ENCODE measurements around the gene NUP210L. TPM values are rescaled to one million over a fixed set of nuclear protein-coding genes. Genes with fewer than 3 reads are reported as not detected.
"Not testable (repeated sequence)": the region's sequence is repeated elsewhere in the genome, so short reads cannot be mapped to it uniquely, and the experiment has no call there.

Gene NUP210L
- total and polyA plus RNA-seq, 3 donors from 2014 or later = 23.0 to 77.2 (median 24.4) TPM

DNA sequence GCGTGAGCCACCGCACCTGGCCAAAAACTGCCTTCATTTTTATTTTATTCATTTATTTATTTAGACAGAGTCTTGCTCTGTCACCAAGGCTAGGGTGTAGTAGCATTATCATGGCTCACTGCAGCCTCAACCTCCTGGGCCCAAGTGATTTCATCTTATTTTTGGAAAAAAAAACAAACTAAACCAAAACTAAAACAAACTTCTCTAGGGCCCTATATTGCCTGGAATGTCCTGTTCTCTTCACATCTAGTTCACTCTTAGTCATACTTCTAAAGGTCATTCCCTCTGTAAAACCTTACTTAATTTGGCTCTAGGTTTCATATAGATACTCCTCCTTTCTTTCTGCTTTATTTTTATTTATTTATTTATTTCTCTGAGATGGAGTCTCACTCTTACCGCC lies 148.7 kb downstream of the NUP210L start:
- TF ChIP-seq, protein P1, sequence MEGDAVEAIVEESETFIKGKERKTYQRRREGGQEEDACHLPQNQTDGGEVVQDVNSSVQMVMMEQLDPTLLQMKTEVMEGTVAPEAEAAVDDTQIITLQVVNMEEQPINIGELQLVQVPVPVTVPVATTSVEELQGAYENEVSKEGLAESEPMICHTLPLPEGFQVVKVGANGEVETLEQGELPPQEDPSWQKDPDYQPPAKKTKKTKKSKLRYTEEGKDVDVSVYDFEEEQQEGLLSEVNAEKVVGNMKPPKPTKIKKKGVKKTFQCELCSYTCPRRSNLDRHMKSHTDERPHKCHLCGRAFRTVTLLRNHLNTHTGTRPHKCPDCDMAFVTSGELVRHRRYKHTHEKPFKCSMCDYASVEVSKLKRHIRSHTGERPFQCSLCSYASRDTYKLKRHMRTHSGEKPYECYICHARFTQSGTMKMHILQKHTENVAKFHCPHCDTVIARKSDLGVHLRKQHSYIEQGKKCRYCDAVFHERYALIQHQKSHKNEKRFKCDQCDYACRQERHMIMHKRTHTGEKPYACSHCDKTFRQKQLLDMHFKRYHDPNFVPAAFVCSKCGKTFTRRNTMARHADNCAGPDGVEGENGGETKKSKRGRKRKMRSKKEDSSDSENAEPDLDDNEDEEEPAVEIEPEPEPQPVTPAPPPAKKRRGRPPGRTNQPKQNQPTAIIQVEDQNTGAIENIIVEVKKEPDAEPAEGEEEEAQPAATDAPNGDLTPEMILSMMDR (IDR thresholded peaks at IDR 0.05) = no peak
- no peak for TF ChIP-seq POLR2A (IDR thresholded peaks at IDR 0.05)
- intact Hi-C loops (cut with DNase I; ENCODE audit: low total_unique reads) = no loop called here
- Histone ChIP-seq H3K4me3 (no peak overlapping the region), H3K27me3 (no peaks in the 10 kb centered on the region), H3K36me3 (ENCODE audit: low read depth, missing control alignments) (no peaks in the 10 kb centered on the region), H3K4me1 (peaks cover 7% of the 10 kb centered on the region), H3K27ac (no peak overlapping the region), H3K9me3 (no peaks in the 10 kb centered on the region)
- DNase-seq = no peak
- 90 to 100% methylated on average over 3 of the region's 3 CpGs for WGBS, 2 donors

DNA sequence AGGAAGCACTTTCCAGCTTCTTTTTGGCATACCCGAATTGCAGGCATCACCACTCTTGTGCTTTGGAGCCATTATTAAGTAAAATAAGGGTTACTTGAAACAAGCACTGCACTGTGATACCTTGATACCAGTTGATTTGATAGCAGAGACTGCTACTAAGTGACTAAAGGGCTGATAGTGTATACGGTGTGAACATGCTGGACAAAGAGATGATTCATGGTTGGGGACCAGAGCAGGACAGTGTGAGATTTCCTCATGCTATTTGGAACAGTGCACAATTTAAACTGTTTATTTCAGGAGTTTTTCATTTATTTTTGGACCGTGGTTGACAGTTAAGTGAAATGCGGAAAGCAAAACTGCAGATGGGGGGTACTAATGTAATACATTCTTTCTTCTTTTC lies 154.5 kb downstream of the NUP210L start:
- H3K36me3 ChIP-seq (ENCODE audit: low read depth, missing control alignments) = no peaks in the 10 kb centered on the region
- H3K4me3 ChIP-seq = no peak overlapping the region
- peaks cover 7% of the 10 kb centered on the region for H3K4me1 ChIP-seq
- WGBS, 2 donors = 64 to 74% methylated on average over 4 of the region's 4 CpGs
- no peaks in the 10 kb centered on the region for H3K27me3 ChIP-seq
- no peak for TF ChIP-seq POLR2A (IDR thresholded peaks at IDR 0.05)
- TF ChIP-seq, protein P1 (IDR thresholded peaks at IDR 0.05) = no peak
- no peaks in the 10 kb centered on the region for H3K9me3 ChIP-seq
- intact Hi-C loops (cut with DNase I; ENCODE audit: low total_unique reads) = no loop called here
- no peak for DNase-seq
- peak overlapping the region; percentile 57 to 66 for H3K27ac ChIP-seq

DNA sequence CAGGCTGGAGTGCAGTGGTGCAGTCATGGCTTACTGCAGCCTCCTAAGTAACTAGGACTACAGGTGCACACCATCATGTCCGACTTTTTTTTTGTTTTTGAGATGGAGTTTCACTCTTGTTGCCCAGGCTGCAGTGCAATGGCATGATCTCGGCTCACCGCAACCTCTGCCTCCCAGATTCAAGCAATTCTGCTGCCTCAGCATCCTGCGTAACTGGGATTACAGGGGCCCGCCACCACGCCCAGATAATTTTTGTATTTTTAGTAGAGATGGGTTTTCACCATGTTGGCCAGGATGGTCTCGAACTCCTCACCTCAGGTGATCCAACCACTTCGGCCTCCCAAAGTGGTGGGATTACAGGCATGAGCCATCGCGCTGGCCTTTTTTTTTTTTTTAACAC lies 158.0 kb downstream of the NUP210L start:
- H3K36me3 ChIP-seq (ENCODE audit: low read depth, missing control alignments); DNase-seq; intact Hi-C loops (cut with DNase I; ENCODE audit: low total_unique reads); H3K9me3 ChIP-seq; H3K4me3 ChIP-seq; H3K27ac ChIP-seq; H3K27me3 ChIP-seq: not testable (repeated sequence)
- H3K4me1 ChIP-seq = peaks cover 11% of the 10 kb centered on the region
- WGBS, 2 donors = 94 to 95% methylated on average over 10 of the region's 10 CpGs

DNA sequence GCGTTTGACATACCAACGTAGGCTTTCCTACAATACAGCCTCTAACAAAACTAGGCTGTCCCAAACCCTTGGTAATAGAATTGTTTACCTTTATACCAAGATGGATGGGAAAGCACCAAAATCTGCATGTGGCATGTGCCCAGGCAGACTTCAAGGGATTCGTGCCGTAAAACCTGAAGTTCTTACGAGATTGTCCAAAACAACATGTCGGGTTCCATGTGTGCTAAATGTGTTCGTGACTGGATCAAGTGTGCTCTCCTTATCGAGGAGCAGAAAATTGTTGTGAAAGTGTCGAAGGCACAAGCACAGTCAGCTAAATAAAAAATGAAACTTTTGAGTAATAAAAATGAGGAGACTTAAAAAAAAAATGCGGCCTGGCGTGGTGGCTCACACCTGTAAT lies 159.2 kb downstream of the NUP210L start:
- Histone ChIP-seq H3K4me3 (no peak overlapping the region), H3K27me3 (no peaks in the 10 kb centered on the region), H3K36me3 (ENCODE audit: low read depth, missing control alignments) (no peaks in the 10 kb centered on the region), H3K27ac (no peak overlapping the region), H3K4me1 (peaks cover 14% of the 10 kb centered on the region), H3K9me3 (no peaks in the 10 kb centered on the region)
- 90 to 91% methylated on average over 11 of the region's 11 CpGs for WGBS, 2 donors
- intact Hi-C loops (cut with DNase I; ENCODE audit: low total_unique reads) = no loop called here
- no peak for DNase-seq
- TF ChIP-seq, protein P1 (IDR thresholded peaks at IDR 0.05) = no peak
- TF ChIP-seq POLR2A (IDR thresholded peaks at IDR 0.05) = no peak

DNA sequence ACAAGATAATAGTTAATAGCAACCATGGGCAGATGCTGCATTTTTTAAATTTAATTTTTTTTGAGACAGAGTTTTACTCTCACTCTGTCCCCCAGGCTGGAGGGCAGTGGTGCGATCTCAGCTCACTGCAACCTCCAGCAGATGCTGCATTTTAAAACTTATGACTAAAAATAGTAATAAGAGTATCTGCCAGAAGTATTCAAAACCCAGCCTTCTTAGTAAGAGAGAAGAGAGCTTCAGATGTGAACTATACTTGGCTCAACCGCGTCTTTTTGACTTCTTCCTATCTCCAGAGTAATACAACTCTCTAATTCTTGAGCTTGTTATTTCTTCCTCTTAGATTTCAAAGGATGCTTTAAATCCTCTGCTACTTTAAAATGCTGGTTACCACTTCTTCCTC lies 159.7 kb downstream of the NUP210L start:
- intact Hi-C loops (cut with DNase I; ENCODE audit: low total_unique reads) = no loop called here
- Histone ChIP-seq H3K27me3 (no peaks in the 10 kb centered on the region), H3K4me1 (peaks cover 14% of the 10 kb centered on the region), H3K27ac (no peak overlapping the region), H3K36me3 (ENCODE audit: low read depth, missing control alignments) (no peaks in the 10 kb centered on the region), H3K9me3 (no peaks in the 10 kb centered on the region), H3K4me3 (no peak overlapping the region)
- DNase-seq = no peak
- 62 to 66% methylated on average over 3 of the region's 3 CpGs for whole genome bisulfite sequencing, 2 donors
- TF ChIP-seq POLR2A (IDR thresholded peaks at IDR 0.05) = no peak

DNA sequence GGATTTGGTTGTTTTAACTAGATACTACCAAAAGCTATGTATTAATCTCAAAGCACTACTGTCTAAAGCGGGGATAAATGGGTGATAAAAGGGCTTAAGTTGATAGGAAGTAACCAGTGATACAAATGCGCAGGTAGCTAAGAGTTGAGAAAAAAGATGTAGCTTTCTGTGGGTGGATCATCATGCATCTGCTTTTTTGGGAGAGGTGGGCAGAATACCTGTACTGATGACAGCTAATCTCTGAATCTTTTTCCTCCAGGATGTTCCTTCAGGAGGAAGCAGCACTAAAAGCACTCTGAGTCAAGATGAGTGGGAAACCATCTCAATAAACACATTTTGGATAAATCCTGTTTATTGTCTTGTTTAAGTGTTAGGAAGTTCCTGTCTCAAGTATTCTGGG lies 163.1 kb downstream of the NUP210L start:
- intact Hi-C loops (cut with DNase I; ENCODE audit: low total_unique reads) = no loop called here
- peak overlapping the region in 1 of 2 donors; percentile 95 for H3K4me3 ChIP-seq
- peaks cover 20% of the 10 kb centered on the region for H3K4me1 ChIP-seq

More for the DNA sequence above, 163.1 kb downstream of the NUP210L start:
- Histone ChIP-seq H3K36me3 (ENCODE audit: low read depth, missing control alignments) (no peaks in the 10 kb centered on the region), H3K27ac (peak overlapping the region in 1 of 2 donors; percentile 95), H3K9me3 (no peaks in the 10 kb centered on the region), H3K27me3 (no peaks in the 10 kb centered on the region)
- TF ChIP-seq, protein P1 (IDR thresholded peaks at IDR 0.05) = no peak
- no peak for TF ChIP-seq POLR2A (IDR thresholded peaks at IDR 0.05)
- DNase-seq = no peak
- 60 to 65% methylated on average over 2 of the region's 2 CpGs for WGBS, 2 donors
